ENCODE measurements around the gene ST8SIA6.
"Not testable (repeated sequence)": the region's sequence is repeated elsewhere in the genome, so short reads cannot be mapped to it uniquely, and the experiment has no call there.

The ST8SIA6 gene, protein sequence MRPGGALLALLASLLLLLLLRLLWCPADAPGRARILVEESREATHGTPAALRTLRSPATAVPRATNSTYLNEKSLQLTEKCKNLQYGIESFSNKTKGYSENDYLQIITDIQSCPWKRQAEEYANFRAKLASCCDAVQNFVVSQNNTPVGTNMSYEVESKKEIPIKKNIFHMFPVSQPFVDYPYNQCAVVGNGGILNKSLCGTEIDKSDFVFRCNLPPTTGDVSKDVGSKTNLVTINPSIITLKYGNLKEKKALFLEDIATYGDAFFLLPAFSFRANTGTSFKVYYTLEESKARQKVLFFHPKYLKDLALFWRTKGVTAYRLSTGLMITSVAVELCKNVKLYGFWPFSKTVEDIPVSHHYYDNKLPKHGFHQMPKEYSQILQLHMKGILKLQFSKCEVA

DNA sequence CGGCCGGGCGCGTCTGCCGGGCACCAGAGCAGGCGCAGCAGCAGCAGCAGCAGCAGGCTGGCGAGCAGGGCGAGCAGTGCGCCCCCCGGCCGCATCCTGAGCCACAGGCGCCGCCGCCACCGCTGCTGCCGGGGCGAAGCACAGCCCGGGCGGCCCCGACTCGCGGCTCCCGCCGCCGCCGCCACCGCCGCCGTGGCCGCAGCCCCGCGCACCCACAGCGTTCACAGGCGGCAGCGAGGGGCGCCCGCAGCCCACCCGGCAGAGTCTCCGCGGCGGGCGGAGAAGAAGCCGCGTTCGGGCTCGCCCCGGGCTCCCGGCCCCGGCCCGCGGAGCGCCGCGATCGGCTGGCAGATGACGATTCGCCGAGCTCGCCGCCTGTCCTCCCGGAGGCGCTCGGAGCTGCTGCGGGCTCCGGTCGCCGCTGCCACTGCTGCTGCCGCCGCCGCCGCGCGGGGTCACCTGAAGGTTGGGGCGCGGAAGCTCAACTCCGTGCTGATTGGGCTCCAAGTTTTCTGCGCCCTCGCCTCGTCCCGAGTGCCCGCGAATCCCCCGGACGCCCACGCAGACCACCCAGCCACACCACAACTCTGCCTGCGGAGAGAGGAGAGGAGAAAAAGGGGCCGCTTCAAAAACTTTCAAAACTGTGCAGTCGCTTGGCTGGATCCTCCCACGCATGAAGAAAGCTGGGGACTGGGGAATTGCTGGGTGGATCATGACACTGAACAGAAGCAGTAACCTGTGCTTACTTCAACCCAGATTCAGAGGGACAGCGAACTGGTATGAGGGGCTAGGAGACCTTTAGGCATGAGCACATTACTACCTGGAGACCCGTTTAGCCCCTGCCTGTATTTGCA is at the start of gene ST8SIA6:
Gene ST8SIA6 (minus strand): TSS at position 435 of the 854 bp plus-strand sequence. CDS start 340 bp downstream, at position 95.
- Histone ChIP-seq H3K4me3 (ENCODE audit: low read length) (no peak within 1 kb of the TSS), H3K27me3 (ENCODE audit: low read depth, low read length) (no peaks in the 10 kb centered on the region), H3K9me3 (ENCODE audit: insufficient read depth, low read length) (no peaks in the 10 kb centered on the region), H3K36me3 (replicated peaks; ENCODE audit: low read depth, low read length) (no peaks in the 10 kb centered on the region), H3K79me2 (ENCODE audit: low read length) (no peaks in the 10 kb centered on the region), H3K9ac (ENCODE audit: low read length) (no peak within 1 kb of the TSS), H3K4me1 (ENCODE audit: low read length) (no peaks in the 10 kb centered on the region), H3K4me2 (ENCODE audit: low read length) (no peak within 1 kb of the TSS), H2AFZ (ENCODE audit: low read depth, low read length) (no peak within 1 kb of the TSS), H4K20me1 (ENCODE audit: insufficient read depth, low read length) (no peaks in the 10 kb centered on the region), H3K27ac (ENCODE audit: low read length) (no peak within 1 kb of the TSS)
- TF ChIP-seq, protein P1, sequence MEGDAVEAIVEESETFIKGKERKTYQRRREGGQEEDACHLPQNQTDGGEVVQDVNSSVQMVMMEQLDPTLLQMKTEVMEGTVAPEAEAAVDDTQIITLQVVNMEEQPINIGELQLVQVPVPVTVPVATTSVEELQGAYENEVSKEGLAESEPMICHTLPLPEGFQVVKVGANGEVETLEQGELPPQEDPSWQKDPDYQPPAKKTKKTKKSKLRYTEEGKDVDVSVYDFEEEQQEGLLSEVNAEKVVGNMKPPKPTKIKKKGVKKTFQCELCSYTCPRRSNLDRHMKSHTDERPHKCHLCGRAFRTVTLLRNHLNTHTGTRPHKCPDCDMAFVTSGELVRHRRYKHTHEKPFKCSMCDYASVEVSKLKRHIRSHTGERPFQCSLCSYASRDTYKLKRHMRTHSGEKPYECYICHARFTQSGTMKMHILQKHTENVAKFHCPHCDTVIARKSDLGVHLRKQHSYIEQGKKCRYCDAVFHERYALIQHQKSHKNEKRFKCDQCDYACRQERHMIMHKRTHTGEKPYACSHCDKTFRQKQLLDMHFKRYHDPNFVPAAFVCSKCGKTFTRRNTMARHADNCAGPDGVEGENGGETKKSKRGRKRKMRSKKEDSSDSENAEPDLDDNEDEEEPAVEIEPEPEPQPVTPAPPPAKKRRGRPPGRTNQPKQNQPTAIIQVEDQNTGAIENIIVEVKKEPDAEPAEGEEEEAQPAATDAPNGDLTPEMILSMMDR (IDR thresholded peaks at IDR 0.05; ENCODE audit: low read depth, low read length) = no peak
- TF ChIP-seq EZH2phosphoT487 (IDR thresholded peaks at IDR 0.05; ENCODE audit: low read depth) = no peak

DNA sequence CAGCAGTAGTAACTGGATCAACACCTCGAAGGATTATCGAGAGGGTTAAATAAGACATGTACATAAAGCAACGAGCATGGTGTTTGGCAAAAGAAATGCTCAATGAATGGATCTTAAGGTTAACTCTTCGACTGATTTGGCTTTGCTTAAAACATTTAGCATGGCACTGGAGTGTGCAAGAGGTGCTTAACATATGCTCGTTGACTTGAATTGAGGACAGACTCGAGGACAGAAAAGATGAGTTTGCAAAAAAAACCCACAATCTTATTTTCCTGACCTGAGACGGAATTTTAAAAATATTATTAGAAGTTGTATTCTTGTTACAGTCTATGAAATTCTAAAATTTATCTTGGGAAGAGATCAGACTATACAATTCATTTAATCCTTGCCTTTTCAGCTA is 49.4 kb upstream of the ST8SIA6 start:
- no peak overlapping the region for H3K9ac ChIP-seq (ENCODE audit: low read length)

DNA sequence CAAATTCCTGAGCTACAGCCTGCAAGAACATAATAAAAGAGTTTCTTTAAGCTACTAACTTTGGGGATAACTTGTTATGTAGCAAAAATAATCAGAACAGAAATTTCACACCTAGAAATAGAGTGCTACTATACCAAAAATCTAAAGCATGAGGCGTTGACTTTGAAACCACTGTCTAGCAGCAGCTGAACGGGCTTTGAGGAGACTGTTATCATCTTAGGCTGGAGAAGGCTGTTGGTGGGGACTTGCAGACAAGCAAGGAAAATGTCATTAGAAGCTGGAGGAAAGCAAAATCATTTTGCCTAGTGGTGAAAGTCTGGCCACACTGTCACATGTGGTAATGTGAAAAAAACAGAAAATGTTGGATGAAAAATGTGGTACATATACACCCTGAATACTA is 48.4 kb upstream of the ST8SIA6 start:
- no peak overlapping the region for H3K9ac ChIP-seq (ENCODE audit: low read length)
- H3K27ac ChIP-seq (ENCODE audit: low read length) = no peak overlapping the region
- H3K36me3 ChIP-seq (replicated peaks; ENCODE audit: low read depth, low read length) = no peaks in the 10 kb centered on the region
- H3K79me2 ChIP-seq (ENCODE audit: low read length) = no peaks in the 10 kb centered on the region
- no peak overlapping the region for H2AFZ ChIP-seq (ENCODE audit: low read depth, low read length)
- H3K9me3 ChIP-seq (ENCODE audit: insufficient read depth, low read length) = no peaks in the 10 kb centered on the region
- no peaks in the 10 kb centered on the region for H3K27me3 ChIP-seq (ENCODE audit: low read depth, low read length)
- no peak overlapping the region for H3K4me2 ChIP-seq (ENCODE audit: low read length)
- no peaks in the 10 kb centered on the region for H4K20me1 ChIP-seq (ENCODE audit: insufficient read depth, low read length)
- TF ChIP-seq EZH2phosphoT487 (IDR thresholded peaks at IDR 0.05; ENCODE audit: low read depth) = no peak
- TF ChIP-seq, protein P1 (IDR thresholded peaks at IDR 0.05; ENCODE audit: low read depth, low read length) = no peak
- peaks cover 7% of the 10 kb centered on the region for H3K4me1 ChIP-seq (ENCODE audit: low read length)
- H3K4me3 ChIP-seq (ENCODE audit: low read length) = no peak overlapping the region

More for the DNA sequence above, 49.4 kb upstream of the ST8SIA6 start:
- H3K79me2 ChIP-seq (ENCODE audit: low read length) = no peaks in the 10 kb centered on the region
- H3K36me3 ChIP-seq (replicated peaks; ENCODE audit: low read depth, low read length) = no peaks in the 10 kb centered on the region
- H3K4me2 ChIP-seq (ENCODE audit: low read length) = no peak overlapping the region
- H3K4me1 ChIP-seq (ENCODE audit: low read length) = peaks cover 12% of the 10 kb centered on the region
- no peak overlapping the region for H3K4me3 ChIP-seq (ENCODE audit: low read length)
- H3K27ac ChIP-seq (ENCODE audit: low read length) = no peak overlapping the region
- TF ChIP-seq, protein P1 (IDR thresholded peaks at IDR 0.05; ENCODE audit: low read depth, low read length) = no peak
- TF ChIP-seq EZH2phosphoT487 (IDR thresholded peaks at IDR 0.05; ENCODE audit: low read depth) = no peak
- H2AFZ ChIP-seq (ENCODE audit: low read depth, low read length) = no peak overlapping the region
- H3K9me3 ChIP-seq (ENCODE audit: insufficient read depth, low read length) = no peaks in the 10 kb centered on the region
- no peaks in the 10 kb centered on the region for H3K27me3 ChIP-seq (ENCODE audit: low read depth, low read length)
- no peaks in the 10 kb centered on the region for H4K20me1 ChIP-seq (ENCODE audit: insufficient read depth, low read length)

DNA sequence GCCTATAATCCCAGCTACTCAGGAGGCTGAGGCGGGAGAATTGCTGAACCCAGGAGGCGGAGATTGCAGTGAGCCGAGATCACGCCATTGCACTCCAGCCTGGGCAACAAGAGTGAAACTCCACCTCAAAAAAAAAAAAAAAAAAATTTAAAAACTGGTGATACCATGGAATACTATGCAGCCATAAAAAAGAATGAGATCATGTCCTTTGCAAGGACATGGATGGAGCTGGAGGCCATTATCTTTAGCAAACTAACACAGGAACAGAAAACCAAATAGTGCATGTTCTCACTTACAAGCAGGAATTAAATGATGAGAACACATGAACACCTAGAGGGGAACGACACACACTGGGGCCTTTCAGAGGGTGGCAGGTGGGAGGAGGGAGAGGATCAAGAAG is 44.6 kb upstream of the ST8SIA6 start:
- H3K9ac ChIP-seq (ENCODE audit: low read length); H2AFZ ChIP-seq (ENCODE audit: low read depth, low read length); H4K20me1 ChIP-seq (ENCODE audit: insufficient read depth, low read length); H3K36me3 ChIP-seq (replicated peaks; ENCODE audit: low read depth, low read length); H3K9me3 ChIP-seq (ENCODE audit: insufficient read depth, low read length); H3K4me2 ChIP-seq (ENCODE audit: low read length); H3K4me1 ChIP-seq (ENCODE audit: low read length); H3K27me3 ChIP-seq (ENCODE audit: low read depth, low read length); H3K79me2 ChIP-seq (ENCODE audit: low read length); H3K4me3 ChIP-seq (ENCODE audit: low read length); H3K27ac ChIP-seq (ENCODE audit: low read length): not testable (repeated sequence)
